GM13976 (cell line): Measurements from ENCODE around the gene WWC2.

Source experiments
- DNase-seq: peaks from one replicate; pipeline ENCODE4 v3.0.0; 2012; ENCODE audit warnings: low spot score
- CTCF ChIP-seq: IDR thresholded peaks from 2 replicates; pipeline ENCODE4 v1.5.1; 2012; ENCODE audit warnings: borderline replicate concordance, mild to moderate bottlenecking; ENCODE audit not compliant: insufficient read depth; ENCODE audit errors: extremely low read depth, missing control alignments, control extremely low read depth
- in situ Hi-C: fragments of 300-500 bp; cut with MboI; formaldehyde crosslinking; loops from one replicate; pipeline ENCODE4 v1.12.0; 2022; ENCODE audit warnings: low sequenced_read_pairs, mixed read lengths, inconsistent platforms; ENCODE audit not compliant: unreplicated experiment

WWC2 gene

DNA sequence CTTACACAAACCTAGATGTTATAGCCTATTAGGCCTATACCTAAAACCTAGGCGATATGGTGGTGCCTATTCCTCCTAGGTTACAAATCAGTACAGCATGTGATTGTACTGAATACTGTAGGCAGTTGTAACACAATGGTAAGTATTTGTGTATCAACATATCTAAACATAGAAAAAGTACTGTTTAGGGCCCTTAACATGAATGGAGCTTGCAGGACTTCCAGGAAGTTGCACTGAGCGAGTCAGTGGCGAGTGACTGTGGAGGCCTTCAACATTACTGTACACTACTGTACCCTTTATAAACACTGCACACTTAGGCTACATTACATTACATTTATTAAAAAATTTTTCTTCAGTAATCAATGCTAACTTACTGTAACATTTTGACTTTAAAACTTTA lies 37.8 kb downstream of the WWC2 start:
- TF ChIP-seq CTCF: no peak
- no peak for DNase-seq
- in situ Hi-C loops: no loop called here

DNA sequence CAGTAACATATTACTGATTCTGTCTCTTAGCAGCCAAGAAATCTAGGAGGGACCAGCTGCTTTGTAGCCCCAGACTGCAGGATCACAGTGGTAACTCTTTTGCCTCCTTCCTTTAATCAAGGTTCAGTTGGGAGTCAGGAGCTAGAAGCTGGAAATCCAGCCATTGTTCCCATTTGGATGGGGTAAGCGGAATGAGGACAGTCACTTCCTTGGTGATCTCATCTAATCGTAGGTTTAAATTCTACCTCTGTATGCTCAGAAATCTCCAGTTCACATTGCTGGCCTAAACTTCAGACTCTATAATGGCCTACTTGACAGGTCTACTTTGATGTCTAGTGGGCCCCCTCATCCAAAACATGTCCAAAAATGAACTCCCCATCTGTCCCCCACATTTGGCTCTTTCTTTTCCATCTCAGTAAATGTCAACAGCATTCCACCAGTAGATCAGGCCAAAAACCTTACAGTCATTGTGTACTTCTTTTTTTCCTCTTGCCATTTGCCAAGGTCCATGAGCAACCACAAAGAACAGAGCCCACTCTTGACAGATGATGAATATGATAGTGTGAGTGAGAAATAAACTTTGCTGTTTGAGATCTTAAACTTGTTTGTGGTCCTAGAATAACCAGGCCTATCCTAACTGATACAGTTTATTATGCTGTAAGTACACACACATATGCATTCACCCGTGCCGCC lies 40.1 kb downstream of the WWC2 start:
- in situ Hi-C loops: no loop called here
- DNase-seq: no peak
- TF ChIP-seq CTCF: no peak

DNA sequence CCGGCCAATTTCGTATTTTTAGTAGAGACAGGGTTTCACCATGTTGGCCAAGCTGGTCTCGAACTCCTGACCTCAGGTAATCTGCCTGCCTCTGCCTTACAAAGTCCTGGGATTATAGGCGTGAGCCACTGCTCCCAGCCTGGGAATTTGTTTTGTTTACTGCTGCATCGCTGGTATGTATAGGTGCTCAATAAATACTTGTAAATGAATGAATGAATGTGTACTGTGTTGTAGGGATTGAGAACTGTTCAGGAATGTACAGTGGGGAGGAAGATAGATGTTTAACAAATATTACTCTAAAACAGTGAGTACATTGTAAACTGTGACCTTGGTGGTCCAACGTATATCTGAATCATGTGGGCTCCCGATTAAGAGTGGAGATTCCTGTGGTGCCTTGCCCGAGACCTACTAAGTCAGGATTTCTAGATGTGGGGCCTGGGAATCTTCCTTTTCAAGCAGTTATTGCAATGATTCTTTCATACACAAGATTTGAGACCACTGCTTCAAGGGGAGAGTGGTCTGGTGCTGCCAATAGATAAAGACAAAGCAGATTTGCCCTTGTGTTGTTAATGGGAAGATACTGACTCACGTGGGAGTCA lies 41.0 kb downstream of the WWC2 start:
- no peak for DNase-seq
- no peak for TF ChIP-seq CTCF
- in situ Hi-C loops: no loop called here

GRCh38 chr4:183140911-183141320 lies 41.9 kb downstream of the WWC2 start:
- in situ Hi-C loops: no loop called here
- TF ChIP-seq CTCF: no peak
- DNase-seq: no peak

- TF ChIP-seq CTCF: no peak
- in situ Hi-C loops: no loop called here
- no peak for DNase-seq
Measured at GRCh38 chr4:183141997-183142396, 42.9 kb downstream of the WWC2 start.

GRCh38 chr4:183142571-183143550 lies 43.8 kb downstream of the WWC2 start:
- no peak for DNase-seq
- no peak for TF ChIP-seq CTCF
- in situ Hi-C loops: no loop called here
